ENCODE results near the gene IFT27. TPM values are rescaled to one million over a fixed set of nuclear protein-coding genes. Genes with fewer than 3 reads are reported as not detected.

IFT27 gene
- total and polyA plus RNA-seq, 2 donors (not counting 1 experiment from before 2014, with no cell fraction given) = 14.1 to 19.0 TPM

GRCh38 chr22:36769541-36770512 is 6.1 kb downstream of the IFT27 start:
- no peak for TF ChIP-seq EZH2 (IDR thresholded peaks at IDR 0.05; ENCODE audit: low read length, missing control alignments)
- no peak for TF ChIP-seq CTCF (conservative IDR thresholded peaks at IDR 0.05 in 1 of 2, IDR thresholded peaks at IDR 0.05 in 1 of 2; ENCODE audit: low read depth in 1 of 2, low read length in 2 of 2)
- no peaks in the 10 kb centered on the region for H3K36me3 ChIP-seq (ENCODE audit: control insufficient read depth, insufficient read depth, low read length)
- H3K4me3 ChIP-seq (replicated peaks in 1 of 4; ENCODE audit: control extremely low read depth in 1 of 4, insufficient read depth in 1 of 4, low read depth in 3 of 4, low read length in 4 of 4) = no peak overlapping the region
- no peak overlapping the region for H3K9ac ChIP-seq (ENCODE audit: insufficient read depth, low read length)
- no peak overlapping the region for H3K4me2 ChIP-seq (ENCODE audit: extremely low read depth, insufficient read depth, low read length)
- H3K4me1 ChIP-seq (ENCODE audit: control insufficient read depth, extremely low read depth, insufficient read depth, low read length) = no peaks in the 10 kb centered on the region
- no peak overlapping the region for H2AFZ ChIP-seq (ENCODE audit: low read length)
- H3K79me2 ChIP-seq (ENCODE audit: control insufficient read depth, insufficient read depth, low read length) = no peaks in the 10 kb centered on the region
- H3K9me3 ChIP-seq (ENCODE audit: control insufficient read depth, insufficient read depth, low read depth, low read length) = no peaks in the 10 kb centered on the region
- no peaks in the 10 kb centered on the region for H4K20me1 ChIP-seq (ENCODE audit: control insufficient read depth, extremely low read depth, insufficient read depth, low read length)
- H3K27me3 ChIP-seq (ENCODE audit: control insufficient read depth, insufficient read depth, low read length) = no peaks in the 10 kb centered on the region
- H3K27ac ChIP-seq (ENCODE audit: insufficient read depth, low read length) = no peak overlapping the region
- DNase-seq (ENCODE audit: low read depth in 2 of 2) = no peak

- Histone ChIP-seq H3K36me3 (ENCODE audit: control insufficient read depth, insufficient read depth, low read length) (no peaks in the 10 kb centered on the region), H3K4me2 (ENCODE audit: extremely low read depth, insufficient read depth, low read length) (no peak overlapping the region), H2AFZ (ENCODE audit: low read length) (no peak overlapping the region), H3K4me3 (replicated peaks in 1 of 4; ENCODE audit: control extremely low read depth in 1 of 4, insufficient read depth in 1 of 4, low read depth in 3 of 4, low read length in 4 of 4) (no peak overlapping the region), H3K9ac (ENCODE audit: insufficient read depth, low read length) (no peak overlapping the region), H3K27me3 (ENCODE audit: control insufficient read depth, insufficient read depth, low read length) (no peaks in the 10 kb centered on the region), H3K79me2 (ENCODE audit: control insufficient read depth, insufficient read depth, low read length) (no peaks in the 10 kb centered on the region), H3K9me3 (ENCODE audit: control insufficient read depth, insufficient read depth, low read depth, low read length) (no peaks in the 10 kb centered on the region), H3K27ac (ENCODE audit: insufficient read depth, low read length) (no peak overlapping the region), H3K4me1 (ENCODE audit: control insufficient read depth, extremely low read depth, insufficient read depth, low read length) (no peaks in the 10 kb centered on the region), H4K20me1 (ENCODE audit: control insufficient read depth, extremely low read depth, insufficient read depth, low read length) (no peaks in the 10 kb centered on the region)
- DNase-seq (ENCODE audit: low read depth in 2 of 2) = no peak
- no peak for TF ChIP-seq CTCF (conservative IDR thresholded peaks at IDR 0.05 in 1 of 2, IDR thresholded peaks at IDR 0.05 in 1 of 2; ENCODE audit: low read depth in 1 of 2, low read length in 2 of 2)
Observed at GRCh38 chr22:36768616-36769015, 7.3 kb downstream of the IFT27 start.

GRCh38 chr22:36768141-36768540 is 7.8 kb downstream of the IFT27 start:
- no peak overlapping the region for H3K4me2 ChIP-seq (ENCODE audit: extremely low read depth, insufficient read depth, low read length)
- no peaks in the 10 kb centered on the region for H3K36me3 ChIP-seq (ENCODE audit: control insufficient read depth, insufficient read depth, low read length)
- no peak overlapping the region for H3K4me3 ChIP-seq (replicated peaks in 1 of 4; ENCODE audit: control extremely low read depth in 1 of 4, insufficient read depth in 1 of 4, low read depth in 3 of 4, low read length in 4 of 4)
- DNase-seq (ENCODE audit: low read depth in 2 of 2) = no peak
- TF ChIP-seq EZH2 (IDR thresholded peaks at IDR 0.05; ENCODE audit: low read length, missing control alignments) (no peak), CTCF (conservative IDR thresholded peaks at IDR 0.05 in 1 of 2, IDR thresholded peaks at IDR 0.05 in 1 of 2; ENCODE audit: low read depth in 1 of 2, low read length in 2 of 2) (no peak)
- no peak overlapping the region for H3K9ac ChIP-seq (ENCODE audit: insufficient read depth, low read length)
- no peak overlapping the region for H2AFZ ChIP-seq (ENCODE audit: low read length)
- H3K9me3 ChIP-seq (ENCODE audit: control insufficient read depth, insufficient read depth, low read depth, low read length) = no peaks in the 10 kb centered on the region
- no peaks in the 10 kb centered on the region for H3K79me2 ChIP-seq (ENCODE audit: control insufficient read depth, insufficient read depth, low read length)
- H3K4me1 ChIP-seq (ENCODE audit: control insufficient read depth, extremely low read depth, insufficient read depth, low read length) = no peaks in the 10 kb centered on the region
- H4K20me1 ChIP-seq (ENCODE audit: control insufficient read depth, extremely low read depth, insufficient read depth, low read length) = no peaks in the 10 kb centered on the region
- H3K27ac ChIP-seq (ENCODE audit: insufficient read depth, low read length) = no peak overlapping the region
- H3K27me3 ChIP-seq (ENCODE audit: control insufficient read depth, insufficient read depth, low read length) = no peaks in the 10 kb centered on the region
